ENCODE measurements around the gene LIMA1. TPM values are rescaled to one million over a fixed set of nuclear protein-coding genes. Genes with fewer than 3 reads are reported as not detected.

The LIMA1 gene
- total and polyA plus RNA-seq, 12 donors, result 10.6 to 34.4 (median 16.2) TPM

DNA sequence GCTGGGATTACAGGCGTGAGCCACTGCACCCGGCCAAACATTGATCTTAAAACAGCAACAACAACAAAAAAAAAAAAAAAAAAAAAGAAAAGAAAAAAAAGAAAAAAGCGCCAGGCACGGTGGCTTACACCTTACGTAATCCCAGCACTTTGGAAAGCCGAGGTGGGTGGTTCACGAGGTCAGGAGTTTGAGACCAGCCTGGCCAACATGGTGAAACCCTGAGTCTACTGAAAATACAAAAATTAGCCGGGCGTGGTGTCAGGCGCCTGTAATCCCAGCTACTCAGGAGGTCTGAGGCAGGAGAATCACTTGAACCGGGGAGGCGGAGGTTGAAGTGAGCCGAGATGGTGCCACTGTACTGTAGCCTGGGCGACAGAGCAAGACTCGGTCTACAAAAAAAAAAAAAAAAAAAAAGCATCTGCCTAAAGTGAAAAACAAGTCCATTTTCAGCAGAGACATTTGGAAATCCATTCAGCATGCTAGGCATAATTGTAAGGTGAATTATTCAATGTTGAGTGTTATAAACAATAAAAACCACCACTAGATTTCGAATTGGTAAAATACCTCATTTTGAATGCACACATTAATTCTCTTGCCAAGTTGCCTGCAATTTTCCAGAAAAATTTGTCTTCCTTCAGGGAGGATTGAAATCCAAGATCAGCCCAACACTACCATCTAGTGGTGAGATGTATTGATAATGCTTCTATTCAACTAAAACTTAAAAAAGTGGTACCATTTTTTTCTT, 108.2 kb downstream of the LIMA1 start:
- ATAC-seq, result peak in 2 of 8 donors; percentile 44 to 57
- TF ChIP-seq, protein P1, sequence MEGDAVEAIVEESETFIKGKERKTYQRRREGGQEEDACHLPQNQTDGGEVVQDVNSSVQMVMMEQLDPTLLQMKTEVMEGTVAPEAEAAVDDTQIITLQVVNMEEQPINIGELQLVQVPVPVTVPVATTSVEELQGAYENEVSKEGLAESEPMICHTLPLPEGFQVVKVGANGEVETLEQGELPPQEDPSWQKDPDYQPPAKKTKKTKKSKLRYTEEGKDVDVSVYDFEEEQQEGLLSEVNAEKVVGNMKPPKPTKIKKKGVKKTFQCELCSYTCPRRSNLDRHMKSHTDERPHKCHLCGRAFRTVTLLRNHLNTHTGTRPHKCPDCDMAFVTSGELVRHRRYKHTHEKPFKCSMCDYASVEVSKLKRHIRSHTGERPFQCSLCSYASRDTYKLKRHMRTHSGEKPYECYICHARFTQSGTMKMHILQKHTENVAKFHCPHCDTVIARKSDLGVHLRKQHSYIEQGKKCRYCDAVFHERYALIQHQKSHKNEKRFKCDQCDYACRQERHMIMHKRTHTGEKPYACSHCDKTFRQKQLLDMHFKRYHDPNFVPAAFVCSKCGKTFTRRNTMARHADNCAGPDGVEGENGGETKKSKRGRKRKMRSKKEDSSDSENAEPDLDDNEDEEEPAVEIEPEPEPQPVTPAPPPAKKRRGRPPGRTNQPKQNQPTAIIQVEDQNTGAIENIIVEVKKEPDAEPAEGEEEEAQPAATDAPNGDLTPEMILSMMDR (IDR thresholded peaks at IDR 0.05), result peak; percentile 46 to 79 (median 70)
- WGBS, 2 donors, result 74 to 75% methylated on average over 16 of the region's 16 CpGs
- H3K36me3 ChIP-seq, result peaks cover 0 to 46% (median 25%) of the 10 kb centered on the region in 9 donors
- peak in 1 of 2 donors; percentile 52 for DNase-seq
- H3K9me3 ChIP-seq, result peaks cover 0 to under 1% (median 0%) of the 10 kb centered on the region in 11 donors
- no peaks in the 10 kb centered on the region for H3K27me3 ChIP-seq
- intact Hi-C loops (cut with DNase I), result loop anchor here in 9 of 10 donors (1.0 to 10.0 kb wide), 8 partner anchors 42 to 210 kb away; partner anchors contain the start of genes AQP5 (in 3 of the 9) and SMARCD1 (in 2 of the 9)
- no peak overlapping the region for H3K27ac ChIP-seq
- H3K4me1 ChIP-seq, result no peaks in the 10 kb centered on the region
- H3K4me3 ChIP-seq, result no peak overlapping the region

DNA sequence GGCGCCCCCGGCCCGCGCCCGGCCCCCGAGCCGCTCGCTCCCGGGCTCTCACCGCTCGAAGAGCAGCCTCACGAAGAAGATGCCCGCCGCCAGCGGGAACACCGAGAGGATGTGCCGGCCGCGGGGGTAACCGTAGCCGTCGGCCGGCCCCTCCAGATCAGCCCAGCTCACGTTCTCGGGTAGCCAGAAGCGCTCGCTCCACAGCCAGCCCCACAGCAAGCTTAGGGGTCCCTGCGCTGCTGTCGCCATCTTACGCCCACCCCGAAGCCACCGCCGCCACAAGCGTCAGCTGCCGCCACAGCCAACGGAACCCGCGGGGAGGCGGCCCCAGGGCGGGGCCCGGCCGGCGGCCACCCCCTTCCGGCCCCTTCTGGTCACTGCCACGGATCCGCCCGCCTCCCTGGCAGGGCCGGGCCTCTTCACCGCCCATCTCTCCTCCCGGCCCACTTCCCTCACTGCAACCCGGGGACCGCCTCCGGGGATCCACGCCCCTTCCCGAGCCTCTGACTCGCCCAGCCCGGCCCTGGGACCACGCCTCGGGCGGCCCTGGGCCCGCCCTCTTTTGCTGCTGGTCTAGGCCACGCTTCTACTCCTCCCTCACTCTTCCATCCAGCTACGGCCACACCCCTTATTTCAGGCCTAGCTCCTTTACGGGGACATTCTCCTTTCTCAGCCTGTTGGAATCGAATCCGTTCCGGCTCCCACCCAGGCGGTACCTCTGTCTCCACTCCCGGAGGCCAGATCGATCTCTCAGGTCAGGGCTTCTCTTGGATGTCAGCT, 116.1 kb downstream of the LIMA1 start, which contains the start of gene CERS5:
CERS5 (minus strand) TSS at position 321 of the 780 bp plus-strand sequence; CDS start at position 249, 72 bp downstream.
- TF ChIP-seq, protein P1 (IDR thresholded peaks at IDR 0.05), result peak in 7 of 9 donors; percentile 21 to 51 (median 41)
- Histone ChIP-seq H3K36me3 (no peaks in the 10 kb centered on the region), H3K4me3 (peak within 1 kb of the TSS; percentile 57 to 100 (median 94)), H3K9me3 (peaks cover 0 to 10% (median 0%) of the 10 kb centered on the region in 11 donors), H3K27me3 (no peaks in the 10 kb centered on the region), H3K4me1 (peaks cover 6 to 27% (median 13%) of the 10 kb centered on the region in 9 donors), H3K27ac (peak within 1 kb of the TSS; percentile 60 to 99 (median 94))
- WGBS, 2 donors, result 0 to 1% methylated on average over 70 of the region's 70 CpGs
- peak; percentile 98 to 99 for DNase-seq
- intact Hi-C loops (cut with DNase I), result loop anchor here in 7 of 10 donors (1.0 to 10.0 kb wide), 5 partner anchors 52 to 82 kb away; partner anchors contain the start of genes SMARCD1 (in 4 of the 7) and COX14 (in 2 of the 7)
- peak; percentile 98 to 100 (median 99) for ATAC-seq

DNA sequence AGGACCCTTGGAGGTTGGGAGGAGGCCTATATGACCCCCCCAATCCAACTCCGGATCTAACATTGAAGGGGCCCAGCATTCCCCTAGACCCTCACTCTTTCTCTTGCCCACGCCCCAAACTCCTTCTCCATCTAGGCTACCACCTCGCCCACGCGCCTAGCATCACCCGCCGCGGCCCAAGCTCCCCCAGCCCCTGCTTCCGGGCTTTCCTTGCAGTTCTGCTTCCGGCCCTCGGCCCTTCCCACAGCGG, 116.6 kb downstream of the LIMA1 start:
- Histone ChIP-seq H3K27me3 (no peaks in the 10 kb centered on the region), H3K4me3 (peak overlapping the region; percentile 57 to 100 (median 94)), H3K9me3 (peaks cover 0 to 10% (median 0%) of the 10 kb centered on the region in 11 donors), H3K4me1 (peaks cover 6 to 32% (median 13%) of the 10 kb centered on the region in 9 donors), H3K27ac (peak overlapping the region; percentile 9 to 99 (median 94)), H3K36me3 (no peaks in the 10 kb centered on the region)
- intact Hi-C loops (cut with DNase I), result loop anchor here in 7 of 10 donors (1.0 to 10.0 kb wide), 5 partner anchors 52 to 81 kb away; partner anchors contain the start of genes SMARCD1 (in 4 of the 7) and COX14 (in 2 of the 7)
- ATAC-seq (peak in 4 of 8 donors; percentile 10 to 15 (median 12)), DNase-seq (peak in 1 of 2 donors; percentile 41)
- 0% methylated on average over 12 of the region's 12 CpGs for WGBS, 2 donors
- TF ChIP-seq, protein P1 (IDR thresholded peaks at IDR 0.05), result no peak

GRCh38 chr12:50164963-50165362, 118.4 kb downstream of the LIMA1 start:
- DNase-seq, result no peak
- intact Hi-C loops (cut with DNase I), result loop anchor here in 4 of 10 donors (5.0 to 10.0 kb wide), 3 partner anchors 50 to 78 kb away; partner anchors contain the start of genes COX14 (in 2 of the 4) and SMARCD1 (in 2 of the 4)
- Histone ChIP-seq H3K4me3 (no peak overlapping the region), H3K4me1 (peaks cover 6 to 32% (median 14%) of the 10 kb centered on the region in 9 donors), H3K36me3 (no peaks in the 10 kb centered on the region), H3K27ac (no peak overlapping the region), H3K9me3 (peaks cover 0 to 7% (median 0%) of the 10 kb centered on the region in 11 donors), H3K27me3 (no peaks in the 10 kb centered on the region)
- TF ChIP-seq, protein P1 (IDR thresholded peaks at IDR 0.05), result no peak
- ATAC-seq, result no peak
- WGBS, 2 donors, result 95% methylated on average over 17 to 20 of the region's 20 CpGs
